SHP77 (cell line): ENCODE measurements around the gene SETDB1.
A peak's percentile ranks its signal among the peaks of the same experiment; 100 is the strongest.
"Not testable (repeated sequence)": the region's sequence is repeated elsewhere in the genome, so short reads cannot be mapped to it uniquely, and the experiment has no call there.

Experiments used
- DNase-seq, 2 experiments: peaks; one replicate each; lab custom pipeline; 2025; lab: John Stamatoyannopoulos, UW

The SETDB1 gene

DNA sequence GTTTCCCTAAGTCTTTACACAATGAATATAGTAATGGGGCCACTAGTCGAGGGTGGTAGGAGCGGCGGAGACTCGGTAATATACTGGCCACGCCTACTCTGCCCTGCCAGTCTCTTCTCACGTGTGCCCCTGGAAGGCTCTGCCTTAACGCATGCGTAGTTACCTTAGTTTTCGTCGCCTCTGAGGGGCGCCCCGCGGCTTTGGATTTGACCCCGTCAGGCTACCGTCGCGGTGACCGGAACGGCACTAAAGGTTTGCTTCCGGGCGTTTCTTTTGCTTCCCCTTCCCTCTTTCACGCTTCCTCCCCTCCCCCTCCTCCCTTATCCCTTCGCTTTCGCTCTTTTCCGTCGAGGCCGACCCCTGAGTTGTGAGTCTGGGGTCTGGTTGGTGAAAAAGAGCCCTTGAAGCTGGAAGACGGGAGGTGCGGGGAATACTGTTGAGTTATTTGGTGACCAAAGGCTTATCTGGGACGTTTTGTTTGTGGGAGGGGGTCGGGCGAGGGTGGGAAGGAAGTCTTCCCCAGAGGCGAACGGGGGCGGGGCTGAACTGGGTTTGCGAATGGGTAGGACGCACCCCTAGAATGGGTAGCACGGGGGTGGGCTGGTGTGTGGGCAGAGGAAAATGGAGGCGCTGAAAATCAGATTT is at the start of gene SETDB1:
Gene SETDB1, plus strand, starts transcription at position 267 of the 645 bp plus-strand sequence. CDS start 1,352 bp downstream, outside the sequence.
- peak; percentile 100 for DNase-seq

DNA sequence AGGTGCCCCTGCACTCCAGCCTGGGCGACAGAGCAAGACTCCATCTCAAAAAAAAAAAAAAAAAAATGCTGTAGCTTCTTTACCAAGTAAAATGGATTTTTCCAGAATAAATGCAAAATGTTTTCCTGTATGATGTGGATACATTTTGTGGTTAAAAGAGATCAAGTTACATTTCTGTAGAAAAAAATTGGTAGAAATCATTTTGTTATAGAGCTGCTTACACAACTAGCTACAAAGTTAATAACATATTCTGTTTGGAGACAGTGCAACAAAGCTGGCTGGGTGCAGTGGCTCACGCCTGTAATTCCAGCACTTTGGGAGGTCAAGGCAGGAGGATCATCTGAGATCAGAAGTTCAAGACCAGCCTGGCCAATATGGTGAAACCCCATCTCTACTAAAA is 47.2 kb upstream of the SETDB1 start:
- DNase-seq = not testable (repeated sequence)

DNA sequence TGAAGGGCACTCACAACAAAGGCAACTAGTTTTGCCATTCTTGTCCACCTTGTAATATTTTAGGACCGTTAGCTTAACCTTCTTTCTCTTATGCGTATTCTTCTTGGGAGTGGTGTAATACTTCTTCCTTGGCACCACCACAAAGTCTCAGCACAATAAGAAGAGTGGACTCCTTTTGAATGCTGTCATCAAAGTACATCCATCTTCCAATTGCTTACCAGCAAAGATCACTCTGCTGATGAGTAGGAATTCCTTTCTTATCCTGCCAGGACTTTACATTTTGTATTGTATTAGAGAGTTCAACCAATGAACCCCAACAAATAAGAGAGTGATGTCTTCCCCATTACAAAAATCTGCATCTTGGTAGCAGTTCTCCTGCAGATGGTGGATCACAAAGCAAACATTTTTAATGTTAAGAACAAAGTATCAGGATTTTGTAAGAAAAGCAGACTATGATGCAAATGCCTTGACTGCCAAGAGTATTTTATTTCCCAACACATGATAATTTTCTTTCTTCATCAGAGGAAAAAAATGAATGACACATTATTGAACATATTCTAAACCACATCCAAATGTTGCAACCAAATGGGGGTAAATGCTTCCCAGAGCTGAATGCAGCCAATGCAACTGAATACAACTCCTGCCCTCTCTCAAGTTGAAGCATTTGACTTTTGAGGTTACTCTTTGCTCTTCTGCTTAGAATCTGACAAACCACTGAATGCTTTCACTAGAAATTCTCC is 44.7 kb upstream of the SETDB1 start:
- DNase-seq = no peak

DNA sequence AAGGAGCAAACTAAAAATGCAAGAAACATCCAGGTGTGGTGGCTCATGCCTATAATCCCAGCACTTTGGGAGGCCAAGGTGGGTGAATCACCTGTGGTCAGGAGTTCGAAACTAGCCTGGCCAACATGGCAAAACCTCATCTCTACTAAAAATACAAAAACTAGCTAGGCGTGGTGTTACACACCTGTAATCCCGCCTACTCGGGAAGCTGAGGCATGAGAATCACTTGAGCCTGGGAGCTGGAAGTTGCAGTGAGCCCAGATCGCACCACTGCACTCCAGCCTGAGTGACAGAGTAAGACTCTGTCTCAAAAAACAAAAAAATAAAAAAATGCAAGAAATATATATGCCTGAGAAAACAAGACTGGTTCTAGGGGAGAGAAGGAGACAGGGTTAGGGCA is 43.0 kb upstream of the SETDB1 start:
- not testable (repeated sequence) for DNase-seq

DNA sequence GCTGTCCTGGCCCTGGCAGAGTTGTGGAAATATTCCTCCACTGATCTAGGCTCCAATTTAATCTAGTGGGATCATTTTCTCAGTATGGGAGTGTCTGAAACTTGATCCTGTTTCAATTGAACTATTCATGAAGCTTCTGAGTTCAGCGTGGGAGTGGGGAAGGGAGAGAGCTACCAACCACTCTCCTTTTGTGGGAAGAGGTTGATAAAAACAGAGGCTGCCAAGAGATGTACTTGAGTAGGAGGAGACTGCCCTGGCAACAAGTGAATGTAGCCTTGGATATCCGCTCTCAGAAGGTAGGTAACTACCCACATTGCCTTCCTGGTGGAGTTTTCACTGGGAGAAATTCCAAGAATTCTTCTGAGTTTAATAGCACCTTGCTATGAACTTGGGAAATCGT is 39.1 kb upstream of the SETDB1 start, which contains the start of gene CTXND2:
Gene CTXND2, plus strand, starts transcription at position 119 of the 400 bp plus-strand sequence. CDS start 25,179 bp downstream, outside the sequence.
- DNase-seq = no peak

DNA sequence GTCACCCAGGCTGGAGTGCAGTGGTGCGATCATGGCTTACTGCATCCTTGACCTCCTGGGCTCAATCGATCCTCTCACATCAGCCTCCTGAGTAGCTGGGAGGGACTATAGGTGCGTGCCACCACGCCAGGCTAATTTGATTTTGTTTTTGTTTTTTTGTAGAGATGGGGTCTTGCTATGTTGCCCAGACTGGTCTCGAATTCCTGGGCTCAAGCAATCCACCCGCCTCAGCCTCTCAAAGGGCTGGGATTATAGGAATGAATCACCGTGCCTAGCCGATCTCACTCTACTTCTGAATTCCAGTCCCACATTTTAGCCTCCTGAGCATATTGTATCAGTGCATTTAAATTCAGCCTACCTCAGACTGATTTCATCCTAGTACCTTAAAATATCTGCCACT is 37.4 kb upstream of the SETDB1 start:
- DNase-seq = no peak

DNA sequence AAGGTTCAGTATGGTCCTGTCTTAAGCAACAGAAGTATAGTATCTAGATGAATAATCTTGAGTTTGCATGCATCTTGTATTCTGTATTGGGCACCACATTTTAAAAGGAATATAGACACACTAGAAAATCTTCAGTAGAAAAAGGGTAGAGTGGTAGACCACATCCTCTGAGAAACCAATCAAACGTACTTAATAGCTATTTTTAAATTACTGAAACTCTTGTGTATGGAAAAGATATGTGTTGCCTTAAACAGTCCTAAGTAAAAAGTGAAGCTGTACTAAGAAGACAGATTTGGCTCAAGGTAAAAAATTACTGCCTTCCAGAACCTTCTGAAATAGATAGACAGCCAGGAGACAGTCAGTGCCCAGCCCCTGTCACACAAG is 36.1 kb upstream of the SETDB1 start:
- DNase-seq = no peak

DNA sequence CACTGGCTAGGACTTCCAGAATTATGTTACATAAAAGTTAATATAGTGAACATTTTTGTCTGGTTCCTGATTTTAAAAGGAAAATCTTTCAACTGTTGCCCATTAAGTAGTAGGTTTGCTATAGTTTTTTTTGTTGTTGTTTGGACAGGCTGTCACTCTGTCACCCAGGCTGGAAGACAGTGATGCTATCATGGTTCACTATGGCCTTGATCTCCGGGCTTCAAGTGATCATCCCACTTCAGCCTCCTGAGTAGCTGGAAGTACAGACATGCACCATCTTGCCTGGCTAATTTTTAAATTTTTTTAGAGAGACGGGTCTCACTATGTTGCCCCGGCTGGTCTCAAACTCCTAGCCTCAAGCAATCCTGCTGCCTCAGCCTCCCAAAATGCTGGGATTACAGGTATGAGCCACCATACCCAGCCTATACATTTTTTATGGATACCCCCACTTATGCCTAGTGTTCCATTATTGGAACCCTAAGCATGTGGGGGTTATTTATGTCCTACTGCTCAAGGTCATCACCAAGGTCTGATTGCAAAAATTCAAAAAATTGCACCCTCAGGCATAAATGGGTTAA is 32.7 kb upstream of the SETDB1 start:
- no peak for DNase-seq

DNA sequence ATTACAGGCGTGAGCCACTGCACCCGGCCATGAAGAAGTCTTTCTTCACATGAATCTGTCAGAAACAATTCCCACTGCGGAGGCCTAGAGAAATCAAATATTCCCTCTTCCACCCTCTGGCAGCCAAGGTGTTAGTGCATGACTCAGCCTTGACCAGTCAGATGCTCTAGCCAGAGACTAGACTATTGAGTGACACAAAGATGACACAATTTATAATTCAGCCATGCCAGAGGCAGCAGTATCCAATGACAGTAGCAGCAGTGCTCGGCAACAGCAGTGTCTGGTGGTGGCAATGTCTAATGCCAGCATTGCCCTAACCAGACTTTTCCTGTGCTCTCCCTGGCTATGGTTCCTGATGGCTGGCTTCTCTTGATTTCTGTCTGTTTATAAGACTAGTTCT is 30.5 kb upstream of the SETDB1 start:
- DNase-seq = peak; percentile 39 to 66

DNA sequence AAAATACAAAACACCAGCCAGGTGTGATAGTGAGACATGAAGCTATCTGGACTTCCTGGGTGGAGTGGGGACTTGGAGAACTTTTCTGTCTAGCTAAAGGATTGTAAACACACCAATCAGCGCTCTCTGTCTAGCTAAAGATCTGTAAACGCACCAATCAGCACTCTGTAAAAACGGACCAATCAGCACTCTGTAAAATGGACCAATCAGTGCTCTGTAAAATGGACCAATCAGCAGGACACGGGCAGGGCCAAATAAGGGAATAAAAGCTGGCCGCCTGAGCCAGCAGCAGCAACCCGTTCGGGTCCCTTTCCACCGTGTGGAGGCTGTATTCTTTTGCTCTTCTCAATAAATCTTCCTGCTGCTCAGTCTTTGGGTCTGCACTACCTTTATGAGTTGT is 26.4 kb upstream of the SETDB1 start:
- not testable (repeated sequence) for DNase-seq

DNA sequence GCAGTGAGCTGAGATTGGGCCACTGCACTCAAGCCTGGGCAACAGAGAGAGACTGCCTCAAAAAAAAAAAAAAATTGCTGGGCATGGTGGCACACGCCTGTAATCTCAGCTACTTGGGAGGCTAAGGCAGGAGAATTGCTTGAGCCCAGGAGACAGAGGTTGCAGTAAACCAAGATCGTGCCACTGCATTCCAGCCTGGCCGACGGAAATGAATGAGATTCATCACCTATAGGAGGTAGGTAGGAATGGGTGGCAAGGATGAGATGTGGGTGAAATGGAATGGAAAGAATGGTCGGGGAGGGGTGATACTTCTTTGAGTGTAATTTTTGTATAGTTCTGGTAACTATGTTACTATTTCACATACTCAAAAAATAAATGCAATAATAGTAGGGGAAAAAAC is 23.8 kb upstream of the SETDB1 start:
- DNase-seq = no peak

DNA sequence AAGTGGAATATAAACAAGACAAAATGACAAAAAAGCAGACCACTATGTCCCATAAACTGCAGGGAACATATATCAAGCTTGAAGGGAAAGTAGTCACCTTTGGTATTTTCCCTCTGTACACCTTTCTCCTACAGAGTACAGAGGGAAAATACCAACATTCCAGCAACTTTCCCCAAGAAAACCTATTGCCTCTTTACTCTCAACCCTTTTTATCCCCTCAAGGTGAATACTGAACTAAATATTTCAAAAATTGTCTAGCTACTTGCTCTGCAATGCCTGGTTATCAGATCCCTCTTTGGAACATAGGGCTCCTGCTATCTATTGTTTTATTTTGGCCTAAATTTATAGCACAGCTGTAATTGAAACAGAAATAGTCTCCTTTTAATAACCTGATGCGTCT is 23.4 kb upstream of the SETDB1 start:
- DNase-seq = no peak

DNA sequence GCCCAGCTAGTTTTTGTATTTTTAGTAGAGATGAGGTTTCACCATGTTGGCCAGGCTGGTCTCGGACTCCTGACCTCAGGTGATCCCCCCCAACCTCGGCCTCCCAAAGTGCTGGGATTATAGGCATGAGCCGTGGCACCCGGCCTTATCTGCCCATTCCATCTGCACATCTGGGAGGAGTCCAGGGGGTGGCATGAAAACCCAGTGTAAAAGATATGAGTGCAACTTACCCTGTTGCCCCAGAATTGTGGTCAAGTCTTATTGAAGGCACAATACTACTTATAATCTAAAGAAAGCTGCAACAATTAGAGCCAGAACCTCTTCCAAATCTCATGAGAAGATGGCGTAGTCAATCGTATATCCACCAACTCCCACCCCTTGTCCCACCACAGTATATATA is 20.9 kb upstream of the SETDB1 start:
- no peak for DNase-seq

DNA sequence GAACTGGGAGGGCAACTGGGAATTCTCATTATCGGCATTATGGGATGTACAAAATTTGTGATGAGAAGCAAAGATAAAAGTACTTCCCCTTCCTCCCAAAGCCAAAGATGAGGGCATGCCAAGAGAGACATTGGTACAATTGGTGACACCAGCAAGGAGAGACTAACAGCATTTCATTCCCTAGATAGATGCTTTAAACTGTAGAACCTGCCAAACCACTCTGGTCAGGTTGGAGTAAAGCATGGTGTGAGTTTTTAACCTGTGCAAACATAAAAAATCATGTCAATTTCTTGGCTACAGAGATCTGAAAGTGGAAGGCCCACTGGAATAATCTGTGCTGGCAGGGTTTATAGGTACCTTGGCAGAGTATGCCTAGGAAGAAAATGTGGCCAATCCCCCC is 19.8 kb upstream of the SETDB1 start:
- DNase-seq = no peak

DNA sequence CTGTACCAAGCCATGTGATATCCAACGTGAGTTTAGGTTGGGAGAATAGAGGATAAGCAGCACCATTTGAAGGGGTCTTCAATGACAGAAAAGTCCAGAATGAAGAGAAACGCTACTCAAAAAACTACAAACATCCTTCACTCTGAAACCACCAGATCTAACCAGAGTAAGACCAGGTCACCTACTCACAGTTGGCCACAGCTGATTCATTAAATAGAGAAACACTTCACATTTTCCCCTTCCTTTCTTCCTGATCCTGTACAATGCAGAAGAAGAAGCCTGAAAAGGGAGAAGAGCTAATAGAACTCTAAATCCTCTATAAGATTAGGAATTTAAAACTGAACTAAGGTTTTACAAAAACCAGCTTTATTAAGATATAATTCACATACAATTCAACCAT is 19.4 kb upstream of the SETDB1 start:
- DNase-seq = no peak

DNA sequence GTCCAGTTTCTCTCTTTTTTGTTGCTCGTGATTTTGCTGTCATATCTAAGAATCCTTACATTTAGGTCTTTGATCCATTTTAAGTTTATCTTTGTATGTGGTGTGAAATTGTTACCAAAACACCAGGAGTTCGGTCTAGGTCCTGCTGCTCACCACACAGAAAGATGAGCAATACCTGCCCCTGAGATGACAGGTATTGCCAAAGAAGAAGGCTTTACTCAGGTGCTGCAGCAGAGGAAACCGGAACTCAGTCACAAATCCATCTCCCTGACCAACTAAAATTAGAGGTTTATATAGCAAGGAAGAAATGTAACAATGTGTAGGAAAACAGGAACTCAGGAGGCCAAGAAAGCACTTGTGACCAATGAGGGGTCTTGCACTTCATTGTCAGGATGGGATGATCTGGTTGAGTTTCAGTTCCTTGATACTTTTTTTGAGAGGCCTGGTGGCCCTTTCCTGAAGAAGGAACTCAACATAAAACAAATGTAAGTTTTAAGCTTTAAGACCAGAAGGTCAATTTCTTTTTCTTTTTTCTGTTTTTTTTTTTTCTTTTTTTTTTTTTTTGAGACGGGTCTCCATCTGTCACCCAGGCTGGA is 16.5 kb upstream of the SETDB1 start:
- DNase-seq = no peak

DNA sequence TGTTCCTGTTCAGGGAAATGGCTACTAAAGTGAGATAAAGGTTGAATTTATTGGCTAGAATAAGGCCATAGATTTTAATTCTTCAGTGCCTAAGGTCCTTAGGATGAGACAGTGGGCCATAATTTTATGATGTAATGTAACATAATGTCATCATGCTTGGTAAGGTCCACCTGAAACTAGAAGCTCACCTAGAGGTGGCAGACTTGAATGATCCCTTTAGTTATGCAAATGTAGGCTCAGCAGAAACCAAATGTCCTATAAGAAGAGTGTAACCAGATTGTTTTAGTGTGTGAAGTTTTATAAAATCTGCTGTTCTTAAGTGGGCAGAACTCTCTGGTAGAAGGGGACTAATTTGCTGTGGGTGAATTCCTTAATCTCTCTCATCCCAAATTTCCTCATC is 13.5 kb upstream of the SETDB1 start:
- no peak for DNase-seq

DNA sequence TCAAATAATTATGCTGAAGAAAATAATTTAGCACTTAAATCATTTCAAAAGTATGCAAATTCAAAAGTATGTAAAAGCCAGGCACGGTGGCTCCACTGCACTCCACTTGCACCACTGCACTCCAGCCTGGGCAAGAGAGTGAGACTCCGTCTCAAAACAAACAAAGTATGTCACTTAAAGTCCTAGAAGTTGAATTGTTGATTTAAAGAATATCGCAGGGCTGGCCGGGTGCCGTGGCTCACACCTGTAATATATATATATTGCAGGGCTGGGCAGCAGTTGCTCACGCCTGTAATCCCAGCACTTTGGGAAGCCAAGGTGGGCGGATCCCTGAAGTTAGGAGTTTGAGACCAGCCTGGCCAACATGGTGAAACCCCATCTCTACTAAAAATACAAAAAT is 8.8 kb upstream of the SETDB1 start:
- no peak for DNase-seq

DNA sequence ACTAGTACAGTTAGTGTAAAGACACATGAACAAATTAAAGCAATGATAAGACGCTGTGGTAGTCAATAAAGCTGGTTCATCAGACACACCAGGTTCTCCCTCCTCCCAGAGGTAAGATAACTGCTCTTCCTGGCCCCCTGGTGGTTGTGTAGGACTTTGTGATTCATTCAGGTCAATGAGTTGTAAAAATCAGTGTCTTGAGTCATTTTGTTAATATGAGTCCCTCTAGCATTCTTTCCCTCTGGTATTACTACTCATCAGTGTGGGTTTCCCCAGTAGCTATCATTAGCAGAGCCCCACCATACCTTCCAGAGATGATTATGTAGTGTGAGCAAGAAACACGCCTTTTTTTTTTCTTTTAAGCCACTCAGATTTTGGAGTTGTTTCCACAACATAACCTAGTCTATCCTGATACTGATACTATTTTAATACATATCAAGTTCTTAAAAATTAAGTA is 3.6 kb upstream of the SETDB1 start:
- DNase-seq = peak; percentile 87 to 88

DNA sequence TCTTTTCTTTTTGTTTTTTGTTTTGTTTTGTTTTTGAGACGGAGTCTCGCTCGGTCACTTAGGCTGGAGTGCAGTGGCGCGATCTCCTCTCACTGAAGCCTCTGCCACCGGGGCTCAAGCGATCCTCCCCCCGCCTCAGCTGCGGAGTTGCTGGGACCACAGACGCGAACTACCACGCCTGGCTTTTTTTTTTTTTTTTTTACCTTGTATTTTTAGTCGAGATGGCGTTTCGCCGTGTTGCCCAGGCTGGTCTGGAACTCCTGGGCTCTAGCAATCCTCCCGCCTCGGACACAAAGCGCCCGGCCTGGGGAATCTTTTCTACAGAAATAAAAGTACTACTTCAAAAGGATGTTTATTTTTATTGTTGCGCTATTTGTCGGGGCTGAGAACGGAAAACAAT is 1.1 kb upstream of the SETDB1 start:
- peak; percentile 44 to 66 for DNase-seq

DNA sequence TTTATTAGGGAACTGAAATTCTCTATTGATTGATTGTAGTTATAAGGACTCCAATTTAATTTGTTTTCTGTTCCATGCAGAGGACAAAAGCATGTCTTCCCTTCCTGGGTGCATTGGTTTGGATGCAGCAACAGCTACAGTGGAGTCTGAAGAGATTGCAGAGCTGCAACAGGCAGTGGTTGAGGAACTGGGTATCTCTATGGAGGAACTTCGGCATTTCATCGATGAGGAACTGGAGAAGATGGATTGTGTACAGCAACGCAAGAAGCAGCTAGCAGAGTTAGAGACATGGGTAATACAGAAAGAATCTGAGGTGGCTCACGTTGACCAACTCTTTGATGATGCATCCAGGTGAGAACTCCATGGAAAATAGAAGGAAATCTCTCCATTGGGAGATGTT is 1.5 kb downstream of the SETDB1 start:
- no peak for DNase-seq

DNA sequence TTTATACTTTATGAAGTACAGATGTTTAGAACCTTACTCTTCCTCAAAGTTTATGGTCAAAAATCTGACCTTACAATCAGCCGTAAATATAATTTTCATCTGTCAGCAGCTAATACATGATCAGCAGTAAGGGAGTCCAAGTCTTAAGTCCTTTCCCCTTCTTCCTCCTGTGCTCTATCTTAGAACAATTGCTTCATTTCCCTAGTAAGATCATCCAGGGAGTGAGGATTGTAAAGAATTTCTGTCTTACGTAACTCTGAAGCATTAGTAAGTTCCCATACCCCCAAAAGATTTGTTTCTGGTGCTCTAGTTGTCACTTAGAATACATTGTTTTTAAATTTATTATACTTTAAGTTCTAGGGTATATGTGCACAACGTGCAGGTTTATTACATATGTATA is 2.1 kb downstream of the SETDB1 start:
- DNase-seq = no peak

DNA sequence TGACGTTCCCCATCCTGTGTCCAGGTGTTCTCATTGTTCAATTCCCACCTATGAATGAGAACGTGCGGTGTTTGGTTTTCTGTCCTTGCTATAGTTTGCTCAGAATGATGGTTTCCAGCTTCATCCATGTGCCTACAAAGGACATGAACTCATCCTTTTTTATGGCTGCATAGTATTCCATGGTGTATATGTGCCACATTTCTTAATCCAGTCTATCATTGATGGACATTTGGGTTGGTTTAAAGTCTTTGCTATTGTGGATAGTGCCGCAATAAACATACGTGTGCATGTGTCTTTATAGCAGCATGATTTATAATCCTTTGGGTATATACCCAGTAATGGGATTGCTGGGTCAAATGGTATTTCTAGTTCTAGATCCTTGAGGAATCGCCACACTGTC is 2.6 kb downstream of the SETDB1 start:
- not testable (repeated sequence) for DNase-seq
